HG02981 (cell line): ENCODE data around the gene ROPN1L.
"Not testable (repeated sequence)": the region's sequence is repeated elsewhere in the genome, so short reads cannot be mapped to it uniquely, and the experiment has no call there.

Experiments
- ATAC-seq: cut with Tn5 transposase; IDR thresholded peaks from one replicate; pipeline ENCODE4 v1.9.1; 2021; ENCODE audit warnings: mild to moderate bottlenecking, moderate library complexity; ENCODE audit not compliant: unreplicated experiment

The ROPN1L gene

DNA sequence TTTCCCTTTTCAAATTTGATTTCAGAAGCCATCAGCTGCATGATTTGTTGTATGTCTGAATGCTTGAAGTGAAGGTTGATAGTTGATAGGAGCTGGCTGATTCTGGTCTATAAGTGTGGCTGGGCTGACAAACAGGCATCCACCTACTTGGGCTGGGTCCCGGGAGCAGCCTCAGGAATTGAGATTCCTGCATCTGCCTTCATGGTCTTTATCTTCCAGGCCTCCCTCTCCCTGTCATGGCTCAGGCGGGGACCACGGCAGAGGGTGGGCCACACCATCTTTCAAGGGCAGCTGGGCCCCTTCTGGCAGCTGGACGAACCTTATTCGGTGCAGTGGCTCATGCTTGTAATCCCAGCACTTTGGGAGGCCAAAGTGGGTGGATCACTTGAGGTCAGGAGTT is 55.9 kb downstream of the ROPN1L start:
- no peak for ATAC-seq

DNA sequence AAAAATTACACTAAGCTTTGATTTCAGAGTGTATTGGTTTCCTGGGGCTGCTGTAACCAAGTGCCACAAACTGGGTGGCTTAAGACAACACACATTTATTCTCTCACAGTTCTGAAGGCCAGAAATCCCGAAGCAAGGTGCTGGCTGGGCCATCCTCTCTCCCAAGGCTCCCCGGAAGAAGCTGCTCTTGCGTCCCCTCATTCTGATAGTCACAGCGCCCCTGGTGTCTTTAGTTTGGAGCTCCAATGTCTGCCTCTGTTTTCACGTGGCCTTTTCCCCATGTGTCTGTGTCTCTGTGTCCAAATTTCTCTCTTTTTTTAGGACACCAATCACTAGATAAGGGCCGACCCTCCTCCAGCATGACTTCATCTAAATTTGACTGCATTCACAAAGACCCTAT is 56.7 kb downstream of the ROPN1L start:
- no peak for ATAC-seq

DNA sequence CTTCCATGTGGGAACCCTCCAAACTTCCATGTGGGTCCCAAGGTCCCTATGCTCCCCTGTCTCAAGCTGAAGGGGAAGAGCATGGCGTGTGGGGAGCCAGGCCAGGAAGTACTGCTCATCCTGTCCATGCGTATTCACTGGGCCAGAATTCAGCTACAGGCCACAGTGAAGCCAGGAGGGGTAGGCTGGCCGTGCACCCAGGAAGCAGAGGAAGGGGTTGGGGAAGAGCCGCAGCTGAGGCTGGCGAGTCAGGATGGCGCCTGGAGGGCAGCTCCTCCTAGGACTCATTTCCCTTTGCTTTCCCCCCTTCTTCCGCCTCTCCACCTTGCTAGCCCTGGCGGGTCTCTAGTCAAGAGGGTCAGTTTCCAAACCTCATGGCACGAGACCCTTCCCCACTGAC is 57.4 kb downstream of the ROPN1L start:
- no peak for ATAC-seq

DNA sequence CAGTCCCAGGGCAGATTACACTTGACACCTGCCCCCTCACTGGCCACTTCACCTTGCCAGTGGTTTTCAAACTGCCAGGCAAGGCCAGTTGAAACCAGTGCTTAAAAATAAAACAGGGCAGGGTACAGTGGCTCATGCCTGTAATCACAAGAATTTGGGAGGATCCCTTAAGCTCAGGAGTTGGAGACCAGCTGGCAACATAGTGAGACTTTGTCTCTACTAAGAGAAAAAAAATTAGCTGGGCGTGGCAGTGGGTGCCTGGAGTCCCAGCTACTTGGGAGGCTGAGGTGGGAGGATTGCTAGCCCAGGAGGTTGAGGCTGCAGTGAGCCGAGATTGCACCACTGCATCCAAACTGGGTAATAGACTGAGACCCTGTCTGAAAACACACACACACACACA is 58.1 kb downstream of the ROPN1L start:
- ATAC-seq = no peak

DNA sequence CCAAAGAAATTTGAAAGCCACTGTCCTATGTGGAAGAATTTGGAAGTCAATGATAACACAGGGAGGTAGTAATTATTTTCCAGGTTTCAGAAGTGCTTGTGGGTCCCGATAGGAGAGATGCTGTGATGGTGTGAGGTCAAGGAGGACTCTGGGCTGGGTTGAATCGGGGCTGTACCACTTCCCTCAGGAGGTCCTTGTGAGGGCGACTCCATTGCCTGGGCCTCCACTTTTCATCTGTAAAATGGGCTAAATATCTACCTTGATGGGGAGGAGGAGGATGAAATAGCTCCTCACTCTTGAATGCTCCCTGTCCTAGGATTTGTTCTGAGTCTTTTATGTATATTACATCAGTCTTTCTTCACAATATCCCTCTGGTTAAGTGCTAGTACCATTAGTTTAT is 59.0 kb downstream of the ROPN1L start:
- ATAC-seq = no peak

DNA sequence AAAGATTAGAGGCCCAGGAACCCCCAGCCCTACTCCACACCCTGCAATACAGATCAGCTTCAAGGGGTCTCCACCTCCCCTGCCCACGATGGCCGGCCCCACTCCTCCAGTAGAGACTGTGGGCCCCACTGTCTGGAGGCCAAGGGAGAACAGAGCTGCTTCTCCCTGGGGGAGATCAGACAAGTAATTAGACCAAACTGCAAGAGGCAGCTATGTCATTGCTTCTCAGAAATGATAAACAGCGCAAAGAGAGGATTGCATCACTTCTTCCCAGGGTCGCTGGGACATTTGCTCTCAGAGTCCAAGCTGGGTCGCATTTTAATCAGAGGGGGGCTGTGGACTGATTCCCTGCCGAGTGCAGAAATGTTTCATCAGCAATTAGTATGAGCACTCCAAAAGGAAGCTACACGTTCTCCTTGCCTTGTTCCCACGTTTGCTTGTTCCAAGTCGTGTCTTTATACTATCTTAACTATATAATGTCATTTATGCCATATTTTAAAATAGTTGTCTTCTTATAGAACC is 59.9 kb downstream of the ROPN1L start:
- ATAC-seq = no peak

DNA sequence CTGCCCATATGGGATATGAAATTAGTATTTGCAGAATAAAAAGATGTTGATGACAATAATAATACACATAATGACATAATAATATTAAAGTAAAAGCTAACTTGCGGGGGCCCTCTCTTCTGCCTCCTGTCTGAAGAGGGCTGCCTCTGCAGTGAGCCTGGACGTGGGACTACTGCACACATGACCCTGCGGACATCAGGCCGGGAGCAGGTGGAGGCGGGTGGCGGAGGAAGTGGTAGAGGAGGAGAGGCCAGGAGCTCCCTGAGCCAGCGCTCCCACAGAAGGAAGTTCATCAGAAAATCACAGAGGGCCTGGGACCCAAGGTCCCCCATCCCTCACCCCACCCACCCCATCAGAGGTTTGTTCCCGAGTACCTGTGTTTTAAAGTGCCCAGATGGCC is 60.5 kb downstream of the ROPN1L start:
- ATAC-seq = no peak

DNA sequence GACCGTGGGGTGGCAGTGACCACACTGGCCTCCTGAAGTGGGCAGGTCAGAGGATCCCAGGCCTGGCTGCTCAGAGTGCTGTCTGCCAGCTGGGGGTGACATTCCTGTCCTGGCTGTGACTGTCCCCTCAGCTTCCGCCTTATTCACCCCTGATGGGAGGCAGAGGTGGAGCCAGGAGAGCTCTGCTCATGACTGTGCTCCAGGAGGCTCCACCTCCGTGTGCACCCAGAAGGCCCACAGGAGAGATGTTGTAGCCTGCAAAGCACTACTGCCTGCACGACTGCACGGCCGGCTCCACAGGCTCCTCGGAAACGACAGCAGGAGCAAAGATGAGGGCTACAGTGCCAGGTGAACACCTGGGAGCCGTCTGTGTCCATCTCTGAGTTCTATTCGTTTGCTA is 60.9 kb downstream of the ROPN1L start:
- no peak for ATAC-seq

DNA sequence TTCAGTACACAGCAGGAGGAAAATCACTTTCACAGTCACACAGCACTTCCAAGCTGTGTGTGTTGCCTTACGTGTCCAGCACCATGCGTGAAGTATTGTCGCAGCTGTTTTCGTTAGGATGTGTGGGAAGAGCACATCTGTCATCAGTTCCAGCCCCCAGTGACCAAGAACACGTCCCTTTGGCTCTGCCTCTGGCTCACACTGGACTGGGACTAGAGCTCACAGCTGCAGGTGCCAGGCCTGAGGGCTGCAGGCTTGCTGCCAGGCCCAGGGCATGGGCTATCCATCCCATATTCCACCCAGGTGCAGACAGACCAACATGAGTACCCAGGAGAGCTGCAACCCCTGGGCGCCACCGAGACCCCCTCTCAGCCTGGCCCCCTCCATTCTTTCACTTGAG is 61.6 kb downstream of the ROPN1L start:
- ATAC-seq = no peak

DNA sequence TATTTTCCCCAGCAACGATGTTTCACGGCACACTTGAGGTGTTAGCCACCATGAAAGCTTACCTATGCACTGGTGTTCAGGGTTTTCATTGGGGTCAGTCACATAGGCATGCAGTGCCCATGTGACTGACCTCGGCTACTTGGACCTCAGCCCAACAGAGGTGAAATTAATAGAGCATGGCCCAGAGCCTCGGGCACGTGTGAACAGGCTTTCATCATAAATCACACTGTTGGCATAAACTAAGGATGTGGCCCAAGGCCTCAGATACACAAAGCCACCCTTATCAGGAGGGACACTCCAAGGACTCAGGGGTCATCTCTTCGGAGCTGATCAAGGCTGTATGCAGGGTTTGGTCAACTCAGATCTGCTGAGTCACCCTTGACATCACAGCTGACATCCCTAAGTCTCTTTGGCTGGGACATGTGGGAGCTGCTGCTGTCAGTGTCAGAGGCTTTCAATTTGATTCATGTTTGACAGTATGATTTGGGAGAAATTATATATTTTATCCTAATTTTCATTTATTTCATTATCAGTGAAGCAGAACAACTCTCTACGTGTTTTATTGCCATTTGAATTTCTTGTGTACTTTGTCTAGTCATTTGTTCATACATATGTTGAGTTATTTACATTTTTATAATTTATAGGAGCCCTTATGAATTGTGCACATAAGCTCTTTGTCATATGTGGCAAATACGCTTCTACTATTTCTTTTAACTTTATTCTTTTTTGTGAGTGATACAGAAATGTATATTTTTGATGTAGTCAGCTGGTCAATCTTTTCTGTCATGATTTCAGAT is 62.5 kb downstream of the ROPN1L start:
- no peak for ATAC-seq

DNA sequence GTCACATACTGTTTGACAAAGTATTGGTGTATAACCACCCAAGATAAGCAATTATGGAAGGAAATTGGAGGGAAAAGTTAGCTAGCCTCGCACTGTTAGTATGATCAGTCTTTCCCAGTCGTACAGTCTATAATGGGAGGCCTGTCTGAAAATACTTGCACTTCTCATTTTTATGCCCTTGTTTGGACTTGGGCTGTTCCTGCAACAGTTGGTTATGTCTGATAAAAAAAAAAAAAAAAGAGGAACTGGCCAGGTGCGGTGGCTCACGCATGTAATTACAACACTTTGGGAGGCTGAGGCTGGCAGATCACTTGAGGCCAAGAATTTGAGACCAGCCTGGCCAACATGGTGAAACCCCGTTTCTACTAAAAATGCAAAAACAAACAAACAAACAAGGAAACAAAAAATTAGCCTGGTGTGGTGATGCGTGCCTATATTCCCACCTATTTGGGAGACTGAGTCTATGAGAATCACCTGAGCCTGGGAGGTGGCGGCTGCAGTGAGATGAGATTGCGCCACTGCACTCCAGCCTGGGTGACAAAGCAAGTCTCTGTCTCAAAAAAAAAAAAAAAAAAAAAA is 63.9 kb downstream of the ROPN1L start:
- peak; percentile 78 for ATAC-seq

DNA sequence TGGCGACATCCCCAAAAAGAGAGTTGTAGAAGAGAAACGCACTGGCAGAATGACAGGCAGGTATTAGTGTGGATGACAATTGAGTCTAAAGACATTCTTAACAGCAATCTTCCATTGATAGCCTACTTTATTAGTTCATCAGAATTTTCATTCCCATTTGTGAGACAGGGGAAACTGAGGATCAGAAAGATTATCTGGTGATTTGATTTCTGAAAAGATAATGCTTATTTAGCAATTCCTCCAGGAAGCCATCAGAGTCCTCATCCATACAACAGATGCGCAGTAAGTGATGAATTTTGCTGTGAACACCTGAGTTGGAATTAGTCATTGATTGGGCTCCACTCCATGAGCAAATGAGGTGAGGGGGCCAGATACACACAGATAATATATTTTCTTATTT is 64.9 kb downstream of the ROPN1L start:
- no peak for ATAC-seq

DNA sequence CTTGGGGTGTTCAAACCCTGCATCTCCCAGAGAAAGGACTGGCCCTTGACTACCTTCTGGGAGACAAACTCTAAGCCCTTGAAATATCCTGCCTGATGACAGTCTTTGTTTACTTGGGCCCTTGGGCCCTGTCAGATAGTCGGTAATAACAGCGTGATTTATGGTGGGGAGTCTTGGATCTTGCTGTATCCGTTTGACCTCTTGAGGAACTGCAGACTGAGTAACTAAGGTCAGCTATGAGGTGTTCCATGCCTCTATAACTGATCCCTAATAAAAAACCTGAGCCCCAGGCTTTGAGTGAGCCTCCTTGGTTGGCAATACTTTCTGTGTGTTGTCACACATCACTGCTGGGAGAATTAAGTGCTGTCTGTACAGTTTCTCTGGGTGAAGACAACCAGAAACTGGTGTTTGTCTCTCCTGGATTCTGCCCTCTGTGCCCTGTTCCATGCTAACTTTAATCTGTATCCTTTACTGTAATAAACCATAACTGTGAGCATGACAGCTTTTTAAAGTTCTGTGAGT is 66.0 kb downstream of the ROPN1L start:
- ATAC-seq = no peak

DNA sequence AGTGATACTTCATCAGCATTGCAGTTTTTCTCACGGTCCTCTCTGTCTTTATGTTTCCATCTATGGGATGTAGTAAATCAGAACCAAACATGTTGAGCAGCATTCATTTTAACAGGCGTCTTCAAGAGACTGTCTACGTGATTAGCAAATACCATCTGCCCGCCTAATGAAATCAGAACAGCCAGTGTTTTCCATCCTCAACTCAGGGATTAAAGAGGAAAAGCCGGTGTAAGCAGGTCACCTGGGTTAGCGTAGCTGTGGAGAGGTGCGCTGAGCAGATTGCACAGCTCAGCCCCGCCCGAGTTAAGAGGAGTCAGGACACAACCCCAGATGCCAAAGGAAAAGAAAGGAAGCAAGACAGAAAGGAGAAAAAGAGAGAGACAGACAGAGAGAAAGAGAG is 67.9 kb downstream of the ROPN1L start:
- no peak for ATAC-seq

DNA sequence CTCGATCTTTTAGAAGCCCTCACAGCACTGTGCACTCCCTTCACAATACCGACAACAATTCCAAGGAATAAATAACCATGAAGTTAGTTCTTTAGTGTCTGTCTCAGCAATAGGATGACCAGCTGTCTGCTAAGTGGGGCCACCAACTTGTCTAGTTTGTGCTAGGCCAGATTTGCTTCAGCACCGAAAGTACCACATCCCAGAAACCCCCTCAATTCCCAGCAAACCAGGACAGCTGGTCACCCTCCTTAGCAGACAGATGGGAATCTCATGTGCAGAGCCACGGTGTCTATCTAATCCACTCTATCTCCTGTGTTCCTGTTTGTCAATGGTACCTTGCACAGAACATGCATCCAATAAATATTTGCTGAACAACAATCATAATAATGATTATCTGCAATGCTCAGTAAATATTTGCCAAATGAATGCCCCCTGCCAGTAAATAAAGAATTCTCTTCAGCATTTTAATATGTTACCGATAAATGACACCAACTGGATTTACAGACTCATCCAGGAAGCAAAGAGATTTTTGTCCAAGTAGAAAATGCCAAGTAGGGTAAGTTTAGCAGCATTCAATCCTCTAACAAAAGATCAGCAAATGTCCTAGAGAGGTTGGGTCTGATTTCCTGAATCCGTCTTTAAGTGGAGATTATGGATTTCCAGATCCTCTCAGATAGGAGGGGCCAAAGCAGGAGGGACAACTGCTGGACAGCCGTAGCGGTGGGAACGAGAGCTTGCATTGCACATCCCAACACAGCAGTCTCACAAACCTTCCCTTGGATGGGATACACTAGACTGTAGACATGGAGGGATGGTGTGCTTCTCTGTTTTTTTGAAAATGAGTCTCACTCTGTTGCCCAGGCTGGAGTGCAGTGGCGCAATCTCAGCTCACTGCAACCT is 70.3 kb downstream of the ROPN1L start:
- no peak for ATAC-seq

DNA sequence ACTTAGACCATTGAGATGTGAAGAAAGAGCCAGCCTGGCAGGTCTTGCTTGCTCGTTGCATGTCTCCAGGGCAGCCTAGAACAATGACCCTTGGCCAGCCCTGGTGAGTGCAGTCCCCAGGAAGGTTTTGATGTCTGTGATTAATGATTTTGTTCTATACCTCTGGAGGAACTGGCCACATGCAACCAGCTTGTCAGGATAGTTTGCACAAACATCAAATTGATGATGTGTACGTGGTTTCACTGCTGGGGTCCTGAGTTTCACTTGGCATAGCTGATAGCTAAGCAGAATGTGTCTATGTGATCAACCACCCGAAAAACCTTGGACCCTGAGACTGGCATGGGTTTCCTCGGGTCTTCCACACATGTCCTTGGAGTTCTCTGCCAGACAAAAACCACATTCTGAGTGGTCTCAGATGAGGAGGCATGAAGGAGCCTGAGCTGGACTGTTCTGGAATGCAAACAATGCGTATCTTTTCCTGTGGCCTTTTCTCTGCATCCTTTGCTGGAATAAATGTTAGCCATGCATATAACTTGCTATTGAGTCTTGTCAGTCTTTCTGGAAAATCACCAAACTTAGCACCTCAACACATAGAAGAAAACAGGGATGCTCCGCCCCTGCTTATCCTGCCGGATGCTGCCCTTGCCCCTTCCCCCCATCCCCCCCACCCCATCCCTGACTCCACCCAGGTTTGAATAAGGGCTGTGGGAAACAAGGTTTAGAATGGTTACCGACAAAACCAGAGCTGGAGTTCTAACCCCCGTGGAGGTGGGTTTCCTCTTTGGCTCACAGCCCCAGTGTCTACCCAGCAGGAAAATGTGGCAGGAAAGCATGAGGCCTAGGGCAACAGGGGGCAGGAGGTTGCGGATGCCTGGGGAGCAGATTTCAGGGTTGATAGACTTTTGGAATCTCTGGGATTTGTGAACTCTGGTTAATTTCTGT is 72.1 kb downstream of the ROPN1L start:
- ATAC-seq = no peak

DNA sequence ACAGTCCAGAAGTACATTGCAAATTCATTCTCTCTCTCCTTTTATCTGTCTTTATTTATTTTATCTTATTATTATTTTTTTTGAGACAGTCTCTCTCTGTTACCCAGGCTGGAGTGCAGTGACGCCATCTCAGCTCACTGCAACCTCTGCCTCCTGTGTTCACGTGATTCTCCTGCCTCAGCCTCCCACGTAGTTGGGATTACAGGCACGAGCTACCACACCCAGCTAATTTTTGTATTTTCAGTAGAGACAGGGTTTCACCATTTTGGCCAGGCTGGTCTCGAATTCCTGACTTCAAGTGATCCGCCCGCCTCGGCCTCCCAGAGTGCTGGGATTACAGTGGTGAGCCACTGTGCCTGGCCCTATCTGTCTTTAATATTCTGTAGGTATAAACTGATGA is 72.9 kb downstream of the ROPN1L start:
- not testable (repeated sequence) for ATAC-seq
